ENCODE measurements around the gene TRPM2. TPM values are rescaled to one million over a fixed set of nuclear protein-coding genes. Genes with fewer than 3 reads are reported as not detected.

The TRPM2 gene
- total and polyA plus RNA-seq, 10 of the 15 experiments (the other 5 are each of a cell fraction or from before 2014, with no cell fraction given), result 0.03 to 9.1 (median 2.6) TPM

GRCh38 chr21:44323591-44323990, 29.8 kb upstream of the TRPM2 start:
- Histone ChIP-seq H4K20me1 (ENCODE audit: control insufficient read depth, insufficient read depth) (no peaks in the 10 kb centered on the region), H3K27me3 (replicated peaks in 1 of 2; ENCODE audit: control insufficient read depth in 2 of 2, insufficient read depth in 2 of 2, low read length in 1 of 2) (no peaks in the 10 kb centered on the region), H3K9me3 (replicated peaks; ENCODE audit: control insufficient read depth, insufficient read depth, low read length) (no peaks in the 10 kb centered on the region), H3K27ac (ENCODE audit: control insufficient read depth, insufficient read depth) (no peak overlapping the region), H3K9ac (ENCODE audit: control insufficient read depth, insufficient read depth, low read length) (no peak overlapping the region), H3K4me2 (ENCODE audit: control insufficient read depth, insufficient read depth) (no peak overlapping the region), H3K4me3 (no peak overlapping the region), H3K79me2 (ENCODE audit: control insufficient read depth, insufficient read depth, low read length) (no peaks in the 10 kb centered on the region), H2AFZ (ENCODE audit: control insufficient read depth, low read depth, low read length) (no peak overlapping the region), H3K36me3 (ENCODE audit: control insufficient read depth in 2 of 2, insufficient read depth in 2 of 2, low read length in 1 of 2) (peaks cover 5 to 24% of the 10 kb centered on the region in 2 experiments; a peak in 3 of 4 replicates), H3K4me1 (ENCODE audit: control insufficient read depth, insufficient read depth, low read length) (no peaks in the 10 kb centered on the region)
- ChIA-PET RAD21 (ENCODE audit: unreplicated experiment) (no interaction called here), POLR2A (no interaction called here), SMC1A (ENCODE audit: uncharacterized antibody, unreplicated experiment) (interaction anchor here (0.6 kb wide), 1 partner anchor 240 kb away, joined by 3 read pairs; no protein-coding TSS in a partner anchor), CTCF (no interaction called here)
- ATAC-seq (no peak), DNase-seq (ENCODE audit: low read depth, low spot score) (no peak), FAIRE-seq (no peak)
- BruUV-seq (replicated peaks), result no TSS peak
- in situ Hi-C loops (cut with MboI), result no loop called here
- 96% methylated on average over 20 of the region's 20 CpGs for WGBS (ENCODE audit: insufficient coverage, insufficient replicate concordance, low lambda C conversion rate, missing lambda C conversion rate)
- intact Hi-C loops (cut with micrococcal nuclease; ENCODE audit: unreplicated experiment), result no loop called here
- no peak for TF ChIP-seq BRCA1 (IDR thresholded peaks at IDR 0.05; ENCODE audit: low read depth, low read length)
- TF ChIP-seq CHD4 (IDR thresholded peaks at IDR 0.05), result no peak
- 0 out of 2 replicates have a peak, but pooled peaks have one; percentile 11 for TF ChIP-seq POLR2AphosphoS2 (IDR thresholded peaks at IDR 0.05; ENCODE audit: low read depth, low read length)

- Histone ChIP-seq H2AFZ (ENCODE audit: control insufficient read depth, low read depth, low read length) (no peak overlapping the region), H3K9me3 (replicated peaks; ENCODE audit: control insufficient read depth, insufficient read depth, low read length) (no peaks in the 10 kb centered on the region), H3K79me2 (ENCODE audit: control insufficient read depth, insufficient read depth, low read length) (no peaks in the 10 kb centered on the region), H3K4me1 (ENCODE audit: control insufficient read depth, insufficient read depth, low read length) (no peaks in the 10 kb centered on the region), H3K9ac (ENCODE audit: control insufficient read depth, insufficient read depth, low read length) (no peak overlapping the region), H3K4me2 (ENCODE audit: control insufficient read depth, insufficient read depth) (no peak overlapping the region), H3K27me3 (replicated peaks in 1 of 2; ENCODE audit: control insufficient read depth in 2 of 2, insufficient read depth in 2 of 2, low read length in 1 of 2) (no peaks in the 10 kb centered on the region), H3K27ac (ENCODE audit: control insufficient read depth, insufficient read depth) (no peak overlapping the region), H3K4me3 (no peak overlapping the region), H3K36me3 (ENCODE audit: control insufficient read depth in 2 of 2, insufficient read depth in 2 of 2, low read length in 1 of 2) (peaks cover 3 to 24% of the 10 kb centered on the region in 2 experiments; a peak in 3 of 4 replicates), H4K20me1 (ENCODE audit: control insufficient read depth, insufficient read depth) (no peaks in the 10 kb centered on the region)
- SMC1A ChIA-PET (ENCODE audit: uncharacterized antibody, unreplicated experiment), result no interaction called here
- whole genome bisulfite sequencing (ENCODE audit: insufficient coverage, insufficient replicate concordance, low lambda C conversion rate, missing lambda C conversion rate), result 93% methylated on average over 36 of the region's 37 CpGs
- POLR2A ChIA-PET, result no interaction called here
- intact Hi-C loops (cut with micrococcal nuclease; ENCODE audit: unreplicated experiment) (no loop called here), in situ Hi-C loops (cut with MboI) (no loop called here)
- no TSS peak for BruUV-seq (replicated peaks)
- CTCF ChIA-PET, result no interaction called here
- ATAC-seq (no peak), FAIRE-seq (no peak), DNase-seq (ENCODE audit: low read depth, low spot score) (no peak)
- 0 out of 2 replicates have a peak, but pooled peaks have one; percentile 9 for TF ChIP-seq POLR2AphosphoS2 (IDR thresholded peaks at IDR 0.05; ENCODE audit: low read depth, low read length)
- no peak for TF ChIP-seq ZBED1 (IDR thresholded peaks at IDR 0.05; ENCODE audit: borderline replicate concordance)
- TF ChIP-seq GABPA (IDR thresholded peaks at IDR 0.05; ENCODE audit: low read depth), result no peak
- RAD21 ChIA-PET (ENCODE audit: unreplicated experiment), result no interaction called here
These were observed 29.1 kb upstream of the TRPM2 start for GRCh38 chr21:44324106-44324853.
